Kidney (tissue), 14 donors: Measurements from ENCODE around the gene CALCOCO1. TPM values are rescaled to one million over a fixed set of nuclear protein-coding genes. Genes with fewer than 3 reads are reported as not detected.
"Not testable (repeated sequence)": the region's sequence is repeated elsewhere in the genome, so short reads cannot be mapped to it uniquely, and the experiment has no call there.

Experiments used
- DNase-seq, 5 donors: peaks; one replicate each; pipeline ENCODE4 v3.0.0-alpha.2; 2013 to 2020
- FAIRE-seq: peaks from 2 replicates; lab custom pipeline; 2012; peaks lifted over from hg19 to GRCh38; lab: Jason Lieb, UNC
- H3K27ac ChIP-seq, 2 donors: one replicate each; pipeline ENCODE4 v1.7.0; 2013; ENCODE audit warnings: low read depth in 2 of 2, low read length in 2 of 2, inconsistent platforms in 1 of 2
- H3K27me3 ChIP-seq: one replicate; pipeline ENCODE4 v1.7.1; 2013; ENCODE audit warnings: low read length, inconsistent platforms; ENCODE audit not compliant: control insufficient read depth, insufficient read depth
- H3K36me3 ChIP-seq, 3 donors: one replicate each; pipeline versions ENCODE4 v1.7.0 to v1.7.1; 2013; ENCODE audit warnings: low read length in 3 of 3, control low read depth in 1 of 3, inconsistent platforms in 1 of 3; ENCODE audit not compliant: insufficient read depth in 3 of 3, control insufficient read depth in 2 of 3
- H3K4me1 ChIP-seq, 3 donors: one replicate each; pipeline versions ENCODE4 v1.7.0 to v1.7.1; 2013; ENCODE audit warnings: low read length in 3 of 3, inconsistent platforms in 1 of 3, low read depth in 1 of 3; ENCODE audit not compliant: control insufficient read depth in 2 of 3, insufficient read depth in 2 of 3
- H3K4me3 ChIP-seq, 3 donors: one replicate each; pipeline versions ENCODE4 v1.7.0 to v1.8.1; 2013; ENCODE audit warnings: low read length in 3 of 3, control low read depth in 1 of 3, inconsistent platforms in 1 of 3
- H3K9ac ChIP-seq, 3 donors: one replicate each; pipeline versions ENCODE4 v1.7.0 to v1.7.1; 2013; ENCODE audit warnings: low read length in 3 of 3, control low read depth in 1 of 3, inconsistent platforms in 1 of 3
- H3K9me3 ChIP-seq, 3 donors: one replicate each; pipeline versions ENCODE4 v1.7.0 to v1.7.1; 2013; ENCODE audit warnings: low read length in 3 of 3, control low read depth in 1 of 3, inconsistent platforms in 1 of 3; ENCODE audit not compliant: control insufficient read depth in 2 of 3, insufficient read depth in 1 of 3
- CTCF ChIP-seq: IDR thresholded peaks from 3 replicates; pipeline ENCODE4 v1.5.1; 2012; ENCODE audit warnings: mild to moderate bottlenecking, moderate library complexity, borderline replicate concordance; ENCODE audit not compliant: insufficient read depth; ENCODE audit errors: extremely low read depth
- intact Hi-C: fragments of 100-400 bp; cut with DNase I; formaldehyde crosslinking; loops from one replicate; pipeline ENCODE4 v1.11.1; 2022
- polyA plus RNA-seq: library from polyadenylated mRNA; stranded (reverse); fragments of 350-450 nt; fragmentation: Illumina TruSeq; extraction: RNeasy Lipid Tissue Mini Kit (QIAGEN cat#74804); gene quantifications from one replicate; pipeline ENCODE4 v1.2.3, GENCODE V29; 2014; ENCODE audit warnings: low read depth, low replicate concordance; ENCODE audit not compliant: insufficient read depth
- total RNA-seq: library from RNA; stranded (reverse); fragmentation: NEBNext Ultra II Directional; extraction: Animal tissue kit (Norgen Biotek cat#: 25700); gene quantifications from one replicate; pipeline ENCODE4 v1.2.1, GENCODE V29; 2021
- donor health status: control.
- donor health status: control.
- donor health status: control.
- donor health status: control.
- donor health status: control.
- donor health status: DM: yes; HTN: yes; CAD: no.
- donor health status: Normal renal cell carcinoma (clear cell type).

CALCOCO1 gene
- total and polyA plus RNA-seq, 2 donors from 2014 or later = 82.2 to 109 TPM

DNA sequence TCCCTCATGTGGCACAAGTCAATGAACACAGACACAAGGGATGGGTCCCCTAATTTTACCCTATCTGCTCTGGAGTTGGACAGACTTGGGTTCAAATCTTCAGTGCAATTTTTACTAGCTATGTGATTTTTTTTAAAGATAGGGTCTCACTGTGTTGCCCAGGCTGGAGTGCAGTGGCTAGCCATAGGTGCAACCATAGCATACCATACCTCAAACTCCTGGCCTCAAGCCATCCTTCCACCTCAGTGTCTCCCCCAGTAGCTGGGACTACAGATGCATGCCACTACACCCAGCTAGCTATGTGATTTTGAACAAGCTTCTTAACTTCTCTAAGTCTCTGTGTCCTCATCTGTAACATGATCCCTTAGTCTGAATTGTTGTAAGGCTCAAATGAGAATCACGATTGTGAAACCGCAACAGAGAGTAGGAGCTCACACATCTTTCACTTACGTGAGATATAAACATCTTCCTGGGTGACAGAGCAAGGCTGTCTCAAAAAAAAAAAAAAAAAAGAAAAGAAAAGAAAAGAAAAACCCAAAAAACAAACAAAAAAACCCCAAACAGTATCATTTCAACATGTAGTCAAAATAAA is 4.7 kb downstream of the CALCOCO1 start:
- DNase-seq = no peak
- no peak overlapping the region for H3K4me3 ChIP-seq
- no peaks in the 10 kb centered on the region for H3K9me3 ChIP-seq
- peaks cover 4 to 6% (median 4%) of the 10 kb centered on the region in 3 donors for H3K4me1 ChIP-seq
- no peak overlapping the region for H3K9ac ChIP-seq
- H3K27ac ChIP-seq = no peak overlapping the region
- intact Hi-C loops = no loop called here
- H3K36me3 ChIP-seq = peaks cover 7 to 49% (median 39%) of the 10 kb centered on the region in 3 donors
- H3K27me3 ChIP-seq = no peaks in the 10 kb centered on the region
- no peak for TF ChIP-seq CTCF
- FAIRE-seq = no peak

GRCh38 chr12:53720946-53721345 is 6.3 kb downstream of the CALCOCO1 start:
- TF ChIP-seq CTCF = no peak
- H3K4me1 ChIP-seq = no peaks in the 10 kb centered on the region
- no peak for DNase-seq
- H3K9me3 ChIP-seq = no peaks in the 10 kb centered on the region
- H3K9ac ChIP-seq = no peak overlapping the region
- no peak overlapping the region for H3K4me3 ChIP-seq
- no peak overlapping the region for H3K27ac ChIP-seq
- no peaks in the 10 kb centered on the region for H3K27me3 ChIP-seq
- intact Hi-C loops = no loop called here
- no peak for FAIRE-seq
- H3K36me3 ChIP-seq = peaks cover 7 to 62% (median 45%) of the 10 kb centered on the region in 3 donors

- no peaks in the 10 kb centered on the region for H3K9me3 ChIP-seq
- FAIRE-seq (no peak), DNase-seq (no peak)
- H3K27me3 ChIP-seq = no peaks in the 10 kb centered on the region
- H3K4me1 ChIP-seq = no peaks in the 10 kb centered on the region
- intact Hi-C loops = no loop called here
- no peak overlapping the region for H3K9ac ChIP-seq
- no peak overlapping the region for H3K27ac ChIP-seq
- no peak overlapping the region for H3K4me3 ChIP-seq
- TF ChIP-seq CTCF = no peak
- peaks cover 4 to 70% (median 47%) of the 10 kb centered on the region in 3 donors for H3K36me3 ChIP-seq
Observed at GRCh38 chr12:53719649-53720048, 7.6 kb downstream of the CALCOCO1 start.

DNA sequence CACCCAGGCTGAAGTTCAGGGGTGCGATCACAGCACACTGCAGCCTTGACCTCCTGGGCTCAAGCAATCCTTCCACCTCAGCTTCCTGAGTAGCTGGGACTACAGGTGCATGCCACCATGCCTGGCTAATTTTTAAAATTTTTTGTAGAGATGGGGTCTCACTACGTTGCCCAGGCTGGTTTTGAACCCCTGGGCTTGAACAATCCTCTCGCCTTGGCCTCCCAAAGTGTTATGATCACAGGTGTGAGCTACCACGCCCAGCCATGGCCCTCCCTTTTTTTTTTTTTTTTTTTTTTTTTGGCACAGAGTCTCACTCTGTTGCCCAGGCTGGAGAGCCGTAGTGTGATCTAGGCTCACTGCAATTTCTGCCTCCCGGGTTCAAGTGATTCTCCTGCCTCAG is 8.7 kb downstream of the CALCOCO1 start:
- peaks cover 2 to 75% (median 56%) of the 10 kb centered on the region in 3 donors for H3K36me3 ChIP-seq
- DNase-seq, H3K9ac ChIP-seq, FAIRE-seq, H3K9me3 ChIP-seq, H3K4me3 ChIP-seq, H3K4me1 ChIP-seq, H3K27me3 ChIP-seq, intact Hi-C loops, H3K27ac ChIP-seq: not testable (repeated sequence)
